Erythroblast (primary cell): Measurements from ENCODE around the gene CHST15.

ENCODE experiments used
- GATA1 ChIP-seq: IDR thresholded peaks from 2 replicates; pipeline ENCODE4 v1.6.1; 2011; ENCODE audit warnings: low read depth, mild to moderate bottlenecking, control low read depth, low read length, moderate library complexity
- POLR2A ChIP-seq: IDR thresholded peaks from 2 replicates; pipeline ENCODE4 v1.6.1; 2011; ENCODE audit warnings: mild to moderate bottlenecking, low read length

DNA sequence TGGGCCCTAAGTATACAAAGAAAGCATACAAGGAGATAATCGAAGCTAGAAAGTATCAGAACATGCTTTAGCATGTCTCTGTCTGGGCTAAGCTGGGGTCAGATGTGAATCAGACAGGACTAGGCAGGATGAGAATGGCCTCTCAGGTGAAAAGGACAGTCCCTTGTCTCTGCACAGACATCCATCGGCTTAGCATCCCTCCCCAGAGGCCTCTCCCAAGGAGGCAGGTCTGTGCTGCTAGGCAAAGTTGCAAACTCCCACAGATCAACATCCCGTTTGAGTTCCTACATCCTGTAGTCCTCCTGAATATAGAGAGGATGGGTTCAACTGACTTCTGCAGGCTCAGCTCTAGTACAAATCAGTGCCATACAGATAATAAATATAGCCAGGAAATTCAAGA is 24.5 kb downstream of the CHST15 start:
- TF ChIP-seq POLR2A (no peak), GATA1 (no peak)
